DMS 273 (cell line): Measurements from ENCODE around the gene ANXA11.

Source experiments
- DNase-seq: peaks from one replicate; lab custom pipeline; 2025; ENCODE audit not compliant: unreplicated experiment; lab: John Stamatoyannopoulos, UW

The ANXA11 gene

DNA sequence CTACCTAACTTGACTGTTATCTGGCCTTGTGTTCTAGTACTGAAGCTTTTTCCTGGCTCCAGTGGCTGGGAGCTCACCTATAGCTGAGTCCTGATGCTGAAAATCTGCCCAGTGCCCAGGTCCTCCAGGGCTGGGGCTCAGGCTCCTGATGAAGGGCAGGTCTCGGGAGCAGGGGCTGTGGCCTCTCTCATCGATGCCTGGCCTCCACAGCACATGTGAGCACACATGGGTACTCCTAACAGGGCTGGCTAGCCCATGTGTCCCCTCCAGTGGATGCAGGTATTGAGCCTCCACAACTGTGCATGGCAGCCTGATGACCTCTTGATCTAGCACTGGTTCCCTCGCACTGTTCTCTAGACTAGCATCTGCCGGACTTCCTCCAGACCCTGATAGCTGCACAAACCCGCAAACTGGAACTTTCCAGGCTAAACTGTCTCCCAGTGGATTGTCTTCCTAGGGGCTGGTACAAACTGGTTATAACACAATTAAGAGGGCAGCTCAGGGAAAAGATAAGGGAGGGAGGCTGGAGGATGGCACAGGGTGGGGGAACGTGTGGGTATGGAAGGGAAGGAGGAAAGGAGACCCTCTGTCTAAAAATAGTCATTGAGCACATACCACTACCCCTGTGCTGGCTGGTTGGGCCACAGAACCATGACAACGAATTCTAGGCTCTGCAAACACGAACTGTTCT lies 37.7 kb downstream of the ANXA11 start:
- DNase-seq, result no peak

- DNase-seq, result no peak
Measured at GRCh38 chr10:80166581-80167470, 38.5 kb downstream of the ANXA11 start.

DNA sequence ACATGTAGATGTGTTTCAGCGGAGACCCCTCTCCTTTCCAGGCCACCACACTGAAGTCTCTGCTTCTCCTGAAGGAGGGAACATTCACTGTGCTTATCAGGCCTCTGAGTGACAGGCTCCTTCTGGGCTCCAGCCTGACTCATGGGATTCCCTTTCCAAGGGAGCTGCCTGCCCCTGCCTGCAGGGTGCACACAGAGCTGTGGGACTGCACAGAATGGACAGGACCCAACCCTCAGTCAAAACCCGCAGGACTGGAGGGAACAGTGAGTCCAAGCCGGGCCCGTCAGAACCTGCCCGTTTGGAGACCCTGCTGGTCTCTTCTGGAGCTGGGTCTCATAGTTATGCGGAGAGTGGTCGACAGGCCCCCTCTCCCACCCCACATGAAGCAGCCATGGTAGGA lies 40.2 kb downstream of the ANXA11 start:
- DNase-seq, result peak; percentile 7

DNA sequence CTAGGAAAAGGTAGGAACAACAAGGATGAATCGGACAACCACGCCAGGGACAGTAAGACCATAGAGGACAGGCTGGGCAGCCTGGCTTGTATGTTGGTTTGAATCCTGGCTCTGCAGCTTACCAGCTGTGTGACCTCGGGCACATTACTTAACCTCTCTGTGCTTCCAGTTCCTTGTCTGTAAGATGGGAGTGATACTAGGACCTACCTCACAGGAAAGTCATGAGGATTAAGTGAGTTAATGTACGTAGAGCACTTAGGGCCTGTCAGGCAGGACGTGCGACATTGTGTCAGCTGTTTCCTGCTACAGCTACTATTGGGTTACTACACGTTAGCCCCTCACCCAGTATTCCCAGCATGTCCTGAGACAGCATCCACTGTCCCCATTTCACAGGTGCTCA lies 40.7 kb downstream of the ANXA11 start:
- DNase-seq, result no peak

- DNase-seq, result peak; percentile 4
Measured at GRCh38 chr10:80163741-80164341, 41.5 kb downstream of the ANXA11 start.

DNA sequence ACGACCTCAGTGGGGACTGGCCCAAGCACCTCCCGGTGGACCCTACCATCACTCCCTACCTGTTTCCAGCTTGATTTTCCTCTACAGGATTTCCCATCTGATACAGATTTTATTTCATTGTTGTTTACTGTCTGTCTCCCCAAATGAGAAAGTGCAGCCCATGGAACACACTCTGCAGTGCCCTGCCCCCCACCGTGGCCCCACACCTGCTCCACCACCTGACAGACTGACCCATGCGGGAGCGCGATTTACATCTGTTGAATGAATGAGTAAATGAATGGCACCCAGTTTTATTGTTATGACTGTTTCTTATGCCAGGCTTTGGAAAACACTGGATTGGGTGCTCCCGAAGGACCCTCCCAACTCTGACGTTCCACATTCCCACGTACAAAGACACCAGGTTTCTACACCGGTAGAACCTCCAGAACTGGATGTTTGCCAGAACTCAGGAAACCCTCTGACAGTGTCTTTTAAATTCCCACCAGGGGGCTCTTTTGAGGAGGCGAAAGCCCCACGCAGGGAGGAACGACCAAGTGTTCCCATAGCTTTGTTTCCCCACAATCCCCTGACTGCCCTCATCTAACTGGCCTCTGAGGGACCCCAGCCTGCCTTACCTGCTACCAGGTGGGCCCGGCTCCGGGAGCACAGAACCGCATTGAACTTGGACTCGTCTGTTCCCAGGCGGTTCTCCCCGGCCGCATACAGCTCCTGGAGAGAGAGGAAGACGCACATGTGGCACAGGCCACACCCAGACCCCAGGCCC lies 43.8 kb downstream of the ANXA11 start:
- DNase-seq, result peak; percentile 62

GRCh38 chr10:80160361-80161320 lies 44.7 kb downstream of the ANXA11 start:
- no peak for DNase-seq

GRCh38 chr10:80159166-80159873 lies 46.0 kb downstream of the ANXA11 start:
- DNase-seq, result no peak

DNA sequence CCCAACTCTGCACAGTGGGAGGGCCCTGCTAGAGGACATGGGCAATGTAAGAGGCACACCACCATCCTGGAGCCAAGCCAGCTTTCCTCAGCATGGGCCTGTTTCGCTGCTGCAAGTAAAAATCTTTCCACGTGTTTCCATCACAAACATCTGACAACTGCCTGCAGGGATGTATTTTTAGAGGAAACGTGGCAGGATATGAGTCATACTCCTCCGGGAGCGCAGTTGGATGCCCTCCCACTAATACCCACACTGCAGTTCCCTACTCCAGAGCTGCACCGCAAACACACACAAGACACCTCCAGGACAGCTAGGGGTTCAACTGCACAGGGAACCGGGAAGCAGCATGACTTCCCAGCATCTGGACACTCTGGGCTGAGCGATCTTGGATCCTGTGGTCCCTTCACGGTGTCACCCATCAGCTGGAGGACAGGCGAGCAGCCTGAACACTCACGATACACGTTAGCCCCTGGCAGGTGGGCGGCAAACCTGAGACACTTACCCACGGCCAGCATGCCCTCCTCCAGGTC lies 46.7 kb downstream of the ANXA11 start:
- DNase-seq, result peak; percentile 74

DNA sequence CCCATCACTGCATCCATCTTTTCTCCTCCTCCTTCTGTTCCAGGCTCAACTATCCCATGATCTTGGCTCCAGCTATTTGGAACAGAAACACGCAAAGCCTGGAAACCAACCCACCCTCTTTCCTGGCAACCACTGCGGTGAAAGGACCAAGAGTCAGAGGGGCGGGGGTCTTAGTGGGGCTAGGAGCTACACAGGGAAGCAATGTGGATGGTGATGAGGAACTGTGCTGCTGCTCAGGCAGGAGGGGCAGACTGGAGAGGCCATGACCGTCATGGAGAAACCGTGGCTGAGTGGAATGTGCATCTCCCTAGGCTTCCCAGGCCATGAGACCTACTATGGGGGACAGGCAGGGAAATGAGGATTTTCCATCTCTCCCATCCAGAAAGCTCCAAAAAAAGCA lies 47.2 kb downstream of the ANXA11 start:
- DNase-seq, result no peak

GRCh38 chr10:80157561-80157960 lies 47.8 kb downstream of the ANXA11 start:
- DNase-seq, result no peak

- no peak for DNase-seq
Measured at GRCh38 chr10:80156216-80156615, 49.1 kb downstream of the ANXA11 start.

DNA sequence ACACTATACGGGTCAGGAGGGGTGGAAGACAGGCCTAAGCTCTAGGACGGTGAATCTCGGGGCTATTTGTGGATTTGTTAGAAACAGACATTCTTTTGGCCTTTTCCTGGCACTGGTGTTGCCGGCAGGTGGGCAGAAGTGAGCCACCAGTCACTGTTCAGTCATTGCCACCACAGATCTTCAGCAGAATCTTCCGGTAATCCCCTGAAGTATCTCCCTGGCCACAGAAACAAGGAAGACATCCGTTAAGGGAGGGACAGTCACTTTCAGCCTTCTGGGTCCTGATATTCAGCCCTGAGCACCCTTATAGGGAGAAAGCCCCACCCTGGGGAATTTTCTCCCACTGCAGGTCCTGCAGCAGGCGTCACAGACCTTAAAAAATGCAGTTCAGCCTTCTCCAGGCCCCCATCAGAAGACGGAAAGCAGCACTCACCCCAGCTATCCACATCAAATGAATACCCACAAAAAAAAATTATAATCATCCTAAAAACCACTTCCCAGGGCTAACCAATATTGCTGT lies 49.6 kb downstream of the ANXA11 start:
- no peak for DNase-seq

- DNase-seq, result no peak
Measured at GRCh38 chr10:80154978-80155695, 50.2 kb downstream of the ANXA11 start.

- DNase-seq, result no peak
Measured at GRCh38 chr10:80154626-80154977, 50.7 kb downstream of the ANXA11 start.

GRCh38 chr10:80153460-80153859 lies 51.9 kb downstream of the ANXA11 start:
- no peak for DNase-seq

DNA sequence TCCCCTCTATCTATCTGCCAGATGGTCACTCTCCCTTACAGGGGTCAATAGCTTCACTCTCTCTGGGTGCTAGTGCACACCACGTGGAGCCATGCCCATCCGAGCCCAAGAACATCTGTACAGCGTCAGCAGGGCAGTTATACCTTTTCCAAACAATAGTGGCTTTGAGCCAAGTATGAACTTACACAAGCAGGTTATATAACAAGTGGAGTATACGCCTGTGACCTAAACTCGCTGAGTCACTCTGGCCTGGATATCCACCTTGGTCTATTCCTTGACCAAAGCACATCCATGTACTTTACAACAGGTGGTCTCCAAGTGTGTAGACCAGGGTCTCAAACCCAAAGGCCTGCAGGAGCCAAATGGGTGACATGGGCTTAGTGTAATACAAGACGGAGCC lies 52.5 kb downstream of the ANXA11 start:
- no peak for DNase-seq

DNA sequence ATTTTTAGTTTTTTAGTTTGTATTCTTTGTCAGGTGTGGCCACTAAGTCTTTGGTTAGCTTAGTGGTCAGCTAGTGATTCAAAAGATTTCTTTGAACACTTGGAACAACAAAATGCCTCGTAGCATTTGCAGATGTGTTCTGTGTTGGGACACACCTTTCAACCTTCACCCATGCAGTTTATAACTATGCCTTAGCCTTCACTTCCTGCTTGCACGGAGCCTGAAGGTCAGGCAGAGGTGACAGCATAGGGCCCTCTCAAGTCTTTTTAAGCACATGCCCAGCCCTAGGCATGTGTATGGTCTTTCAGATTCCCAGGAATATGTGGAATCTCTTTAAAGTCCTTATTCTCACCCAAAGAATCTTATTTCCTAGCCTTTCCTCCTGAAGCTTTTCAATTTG lies 55.2 kb downstream of the ANXA11 start:
- no peak for DNase-seq
